Measurements from ENCODE around the gene TEC.

The TEC gene

DNA sequence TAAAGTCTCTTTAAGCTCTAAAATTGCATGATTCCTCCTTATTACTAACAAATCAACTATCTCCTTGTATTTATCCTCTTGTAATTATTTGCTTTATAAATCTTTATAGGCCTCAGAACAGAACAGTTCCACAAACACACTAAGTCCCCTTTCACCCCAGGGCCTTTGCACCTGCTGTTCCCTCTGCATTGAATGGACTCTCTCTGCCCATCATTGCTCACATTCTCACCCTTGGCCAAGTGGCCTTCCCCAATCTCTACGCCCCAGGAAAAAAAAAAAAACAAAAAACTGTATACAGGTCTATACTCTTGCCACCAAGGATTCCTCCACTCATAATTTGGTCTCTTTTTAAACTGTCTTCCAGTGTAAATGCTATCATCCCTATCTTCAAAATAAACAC is 53.7 kb downstream of the TEC start:
- Histone ChIP-seq H3K4me3 (no peak overlapping the region), H3K4me1 (no peaks in the 10 kb centered on the region), H3K27me3 (no peaks in the 10 kb centered on the region), H3K9me3 (no peaks in the 10 kb centered on the region), H3K27ac (no peak overlapping the region), H3K36me3 (no peaks in the 10 kb centered on the region)
- TF ChIP-seq, protein P1, sequence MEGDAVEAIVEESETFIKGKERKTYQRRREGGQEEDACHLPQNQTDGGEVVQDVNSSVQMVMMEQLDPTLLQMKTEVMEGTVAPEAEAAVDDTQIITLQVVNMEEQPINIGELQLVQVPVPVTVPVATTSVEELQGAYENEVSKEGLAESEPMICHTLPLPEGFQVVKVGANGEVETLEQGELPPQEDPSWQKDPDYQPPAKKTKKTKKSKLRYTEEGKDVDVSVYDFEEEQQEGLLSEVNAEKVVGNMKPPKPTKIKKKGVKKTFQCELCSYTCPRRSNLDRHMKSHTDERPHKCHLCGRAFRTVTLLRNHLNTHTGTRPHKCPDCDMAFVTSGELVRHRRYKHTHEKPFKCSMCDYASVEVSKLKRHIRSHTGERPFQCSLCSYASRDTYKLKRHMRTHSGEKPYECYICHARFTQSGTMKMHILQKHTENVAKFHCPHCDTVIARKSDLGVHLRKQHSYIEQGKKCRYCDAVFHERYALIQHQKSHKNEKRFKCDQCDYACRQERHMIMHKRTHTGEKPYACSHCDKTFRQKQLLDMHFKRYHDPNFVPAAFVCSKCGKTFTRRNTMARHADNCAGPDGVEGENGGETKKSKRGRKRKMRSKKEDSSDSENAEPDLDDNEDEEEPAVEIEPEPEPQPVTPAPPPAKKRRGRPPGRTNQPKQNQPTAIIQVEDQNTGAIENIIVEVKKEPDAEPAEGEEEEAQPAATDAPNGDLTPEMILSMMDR (IDR thresholded peaks at IDR 0.05) = no peak
- DNase-seq = no peak
- intact Hi-C loops (cut with DNase I; ENCODE audit: low total_unique reads) = no loop called here

DNA sequence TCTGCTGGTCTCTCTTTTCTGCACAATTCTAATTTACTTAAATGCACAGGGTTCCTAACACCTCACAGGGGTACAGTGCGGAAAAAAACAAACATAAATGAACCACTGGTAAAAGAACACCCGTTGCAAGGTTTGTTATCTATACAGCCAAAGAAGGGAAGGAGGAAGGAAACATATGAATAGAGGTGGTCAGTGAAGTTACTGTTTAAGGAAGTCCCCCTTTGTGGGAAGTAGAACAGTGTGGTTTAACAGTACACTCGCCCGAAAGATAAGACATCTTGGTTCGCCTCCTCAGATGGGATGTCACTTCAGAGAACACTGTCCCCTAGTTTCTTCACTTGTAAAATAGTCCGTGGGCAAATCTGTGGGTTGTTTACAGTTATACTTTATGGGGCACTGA is 57.5 kb downstream of the TEC start:
- Histone ChIP-seq H3K27ac (no peak overlapping the region), H3K4me1 (no peaks in the 10 kb centered on the region), H3K27me3 (no peaks in the 10 kb centered on the region), H3K9me3 (no peaks in the 10 kb centered on the region), H3K36me3 (no peaks in the 10 kb centered on the region), H3K4me3 (no peak overlapping the region)
- no peak for DNase-seq
- TF ChIP-seq, protein P1 (IDR thresholded peaks at IDR 0.05) = no peak
- intact Hi-C loops (cut with DNase I; ENCODE audit: low total_unique reads) = no loop called here

DNA sequence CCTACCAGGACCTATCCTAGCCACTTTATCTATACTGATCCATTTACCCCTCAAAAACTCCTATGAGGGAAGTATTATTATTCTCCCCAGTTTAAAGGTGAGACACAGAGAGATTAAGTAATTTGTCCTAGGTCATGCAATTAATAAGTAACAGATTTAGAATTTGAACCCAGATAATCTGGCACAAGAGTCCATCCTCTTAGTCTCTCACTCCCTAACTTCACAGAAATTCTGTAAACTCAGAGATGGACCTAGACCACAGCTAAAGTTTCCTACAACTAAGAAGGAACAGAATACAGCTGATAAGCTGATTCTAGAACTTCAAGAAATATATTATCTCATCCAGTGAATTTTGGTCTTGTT is 58.7 kb downstream of the TEC start:
- TF ChIP-seq, protein P1 (IDR thresholded peaks at IDR 0.05) = no peak
- Histone ChIP-seq H3K27me3 (no peaks in the 10 kb centered on the region), H3K27ac (no peak overlapping the region), H3K4me1 (no peaks in the 10 kb centered on the region), H3K4me3 (no peak overlapping the region), H3K36me3 (no peaks in the 10 kb centered on the region), H3K9me3 (no peaks in the 10 kb centered on the region)
- intact Hi-C loops (cut with DNase I; ENCODE audit: low total_unique reads) = no loop called here
- no peak for DNase-seq

DNA sequence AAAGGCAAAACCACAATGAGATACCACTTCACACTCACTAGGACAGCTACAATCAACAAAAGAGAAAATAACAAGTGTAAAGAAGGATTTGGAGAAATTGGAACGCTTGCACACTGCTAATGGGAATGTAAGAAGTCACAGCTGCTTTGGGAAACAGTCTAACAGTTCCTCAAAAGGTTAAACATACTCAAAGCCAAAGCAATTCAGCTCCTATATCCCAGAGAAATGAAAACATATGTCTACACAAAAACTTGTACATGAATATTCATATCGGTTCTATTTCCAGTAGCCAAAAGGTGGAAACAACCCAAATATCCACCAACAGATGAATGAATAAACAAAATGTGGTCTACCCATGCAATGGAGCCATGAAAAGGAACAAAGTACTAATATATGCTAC is 64.0 kb downstream of the TEC start:
- no peak for DNase-seq
- TF ChIP-seq, protein P1 (IDR thresholded peaks at IDR 0.05) = no peak
- no peaks in the 10 kb centered on the region for H3K4me1 ChIP-seq
- H3K27me3 ChIP-seq = no peaks in the 10 kb centered on the region
- no peak overlapping the region for H3K27ac ChIP-seq
- intact Hi-C loops (cut with DNase I; ENCODE audit: low total_unique reads) = no loop called here
- H3K9me3 ChIP-seq = no peaks in the 10 kb centered on the region
- H3K4me3 ChIP-seq = no peak overlapping the region
- H3K36me3 ChIP-seq = no peaks in the 10 kb centered on the region

DNA sequence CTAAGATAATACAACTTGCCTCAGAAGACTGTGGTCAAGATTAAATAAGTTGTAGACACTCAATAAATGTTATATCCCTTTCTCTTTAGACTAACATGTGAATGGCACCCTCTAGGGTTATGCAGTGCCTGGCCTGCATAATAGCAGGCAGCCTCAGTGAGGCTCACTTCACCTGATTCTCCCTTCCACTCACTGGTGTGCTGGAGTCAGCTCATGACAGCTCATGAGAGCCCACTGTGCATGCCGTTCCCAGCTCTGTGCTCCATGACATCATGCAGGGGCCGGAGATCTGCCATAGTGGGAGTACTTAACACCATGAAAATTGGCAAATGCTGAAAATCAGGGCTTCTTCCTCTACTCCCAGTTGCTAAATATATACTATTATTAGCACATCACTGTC is 64.5 kb downstream of the TEC start:
- H3K4me3 ChIP-seq = no peak overlapping the region
- intact Hi-C loops (cut with DNase I; ENCODE audit: low total_unique reads) = no loop called here
- TF ChIP-seq, protein P1 (IDR thresholded peaks at IDR 0.05) = no peak

DNA sequence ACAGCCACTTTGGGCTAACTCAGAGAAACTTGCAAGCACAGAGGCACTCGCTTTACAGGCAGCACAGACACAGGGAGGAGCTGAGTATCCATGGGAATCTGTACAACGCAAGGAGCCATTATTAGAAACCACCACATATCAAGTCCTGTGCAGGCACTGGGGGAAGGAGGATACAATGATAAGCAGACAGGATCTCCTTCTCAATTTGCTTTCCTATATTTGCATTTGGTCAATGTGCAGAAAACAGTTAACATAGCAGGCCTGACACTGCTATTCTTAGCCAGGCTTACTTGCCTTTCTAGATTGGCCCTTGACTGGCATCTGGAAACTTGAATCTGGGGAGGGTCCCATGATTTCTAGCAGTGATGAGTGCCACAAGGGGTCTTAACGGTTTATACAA is 65.8 kb downstream of the TEC start:
- DNase-seq = no peak
- intact Hi-C loops (cut with DNase I; ENCODE audit: low total_unique reads) = no loop called here
- no peak overlapping the region for H3K27ac ChIP-seq
- no peaks in the 10 kb centered on the region for H3K9me3 ChIP-seq
- H3K27me3 ChIP-seq = no peaks in the 10 kb centered on the region
- H3K36me3 ChIP-seq = no peaks in the 10 kb centered on the region
- TF ChIP-seq, protein P1 (IDR thresholded peaks at IDR 0.05) = no peak
- no peaks in the 10 kb centered on the region for H3K4me1 ChIP-seq
- H3K4me3 ChIP-seq = no peak overlapping the region

More for the DNA sequence above, 64.5 kb downstream of the TEC start:
- no peaks in the 10 kb centered on the region for H3K27me3 ChIP-seq
- no peaks in the 10 kb centered on the region for H3K36me3 ChIP-seq
- no peaks in the 10 kb centered on the region for H3K9me3 ChIP-seq
- no peaks in the 10 kb centered on the region for H3K4me1 ChIP-seq
- H3K27ac ChIP-seq = no peak overlapping the region
- DNase-seq = no peak
